ENCODE measurements around the gene CPSF4. TPM values are rescaled to one million over a fixed set of nuclear protein-coding genes. Genes with fewer than 3 reads are reported as not detected.
A peak's percentile ranks its signal among the peaks of the same experiment; 100 is the strongest.

Gene CPSF4
- total RNA-seq, 1 donor from 2014 or later = 38.0 TPM

DNA sequence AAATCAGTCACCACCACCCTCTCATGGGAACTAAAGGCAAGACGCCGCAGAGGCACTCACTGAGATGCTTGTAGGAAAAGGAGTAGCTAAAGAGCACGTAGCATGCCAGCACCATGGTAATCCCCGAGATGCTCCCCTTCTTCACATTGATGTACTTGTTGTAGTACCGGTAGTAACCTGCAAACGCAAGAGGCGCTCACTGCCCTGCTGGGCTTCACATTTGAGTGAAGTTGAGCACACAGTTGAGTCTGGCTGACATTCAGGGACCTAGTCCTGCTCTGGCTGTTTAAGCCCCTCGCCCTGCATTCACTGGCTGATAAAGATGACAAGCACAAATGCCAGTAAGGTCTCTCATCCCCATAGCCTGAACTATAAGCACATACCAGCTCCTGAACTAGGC, 20.3 kb downstream of the CPSF4 start:
- Histone ChIP-seq H3K36me3 (peaks cover 51 to 54% of the 10 kb centered on the region in 2 donors), H3K9me3 (no peaks in the 10 kb centered on the region), H3K27me3 (no peaks in the 10 kb centered on the region), H3K4me1 (no peaks in the 10 kb centered on the region), H3K4me3 (no peak overlapping the region), H3K27ac (no peak overlapping the region)
- DNase-seq (ENCODE audit: low spot score in 2 of 2) = no peak
- TF ChIP-seq, protein P1, sequence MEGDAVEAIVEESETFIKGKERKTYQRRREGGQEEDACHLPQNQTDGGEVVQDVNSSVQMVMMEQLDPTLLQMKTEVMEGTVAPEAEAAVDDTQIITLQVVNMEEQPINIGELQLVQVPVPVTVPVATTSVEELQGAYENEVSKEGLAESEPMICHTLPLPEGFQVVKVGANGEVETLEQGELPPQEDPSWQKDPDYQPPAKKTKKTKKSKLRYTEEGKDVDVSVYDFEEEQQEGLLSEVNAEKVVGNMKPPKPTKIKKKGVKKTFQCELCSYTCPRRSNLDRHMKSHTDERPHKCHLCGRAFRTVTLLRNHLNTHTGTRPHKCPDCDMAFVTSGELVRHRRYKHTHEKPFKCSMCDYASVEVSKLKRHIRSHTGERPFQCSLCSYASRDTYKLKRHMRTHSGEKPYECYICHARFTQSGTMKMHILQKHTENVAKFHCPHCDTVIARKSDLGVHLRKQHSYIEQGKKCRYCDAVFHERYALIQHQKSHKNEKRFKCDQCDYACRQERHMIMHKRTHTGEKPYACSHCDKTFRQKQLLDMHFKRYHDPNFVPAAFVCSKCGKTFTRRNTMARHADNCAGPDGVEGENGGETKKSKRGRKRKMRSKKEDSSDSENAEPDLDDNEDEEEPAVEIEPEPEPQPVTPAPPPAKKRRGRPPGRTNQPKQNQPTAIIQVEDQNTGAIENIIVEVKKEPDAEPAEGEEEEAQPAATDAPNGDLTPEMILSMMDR (IDR thresholded peaks at IDR 0.05) = no peak
- intact Hi-C loops (cut with DNase I) = no loop called here

DNA sequence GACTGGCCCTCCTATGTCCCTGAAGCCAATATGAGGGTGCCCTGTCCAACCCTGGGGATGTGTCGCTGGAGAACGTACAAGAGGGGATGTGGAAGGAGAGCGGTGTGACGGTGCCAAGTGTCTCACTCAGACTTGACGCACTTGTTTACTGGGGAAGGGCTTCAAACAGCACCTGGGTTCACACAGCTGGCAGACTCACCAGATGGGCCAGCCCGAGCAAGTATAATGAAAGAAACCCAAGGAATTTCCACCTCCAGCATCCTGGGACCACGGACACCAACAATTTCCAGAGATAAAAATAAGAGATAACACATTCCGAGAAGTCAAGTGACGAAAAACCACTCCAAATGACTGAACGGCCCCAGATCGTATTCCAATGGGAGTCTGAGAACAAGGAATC, 21.9 kb downstream of the CPSF4 start:
- Histone ChIP-seq H3K27me3 (no peaks in the 10 kb centered on the region), H3K4me3 (no peak overlapping the region), H3K9me3 (no peaks in the 10 kb centered on the region), H3K4me1 (peaks cover 9 to 10% of the 10 kb centered on the region in 2 donors), H3K36me3 (peaks cover 37 to 40% of the 10 kb centered on the region in 2 donors), H3K27ac (no peak overlapping the region)
- intact Hi-C loops (cut with DNase I) = no loop called here
- DNase-seq (ENCODE audit: low spot score in 2 of 2) = no peak
- TF ChIP-seq, protein P1 (IDR thresholded peaks at IDR 0.05) = no peak

DNA sequence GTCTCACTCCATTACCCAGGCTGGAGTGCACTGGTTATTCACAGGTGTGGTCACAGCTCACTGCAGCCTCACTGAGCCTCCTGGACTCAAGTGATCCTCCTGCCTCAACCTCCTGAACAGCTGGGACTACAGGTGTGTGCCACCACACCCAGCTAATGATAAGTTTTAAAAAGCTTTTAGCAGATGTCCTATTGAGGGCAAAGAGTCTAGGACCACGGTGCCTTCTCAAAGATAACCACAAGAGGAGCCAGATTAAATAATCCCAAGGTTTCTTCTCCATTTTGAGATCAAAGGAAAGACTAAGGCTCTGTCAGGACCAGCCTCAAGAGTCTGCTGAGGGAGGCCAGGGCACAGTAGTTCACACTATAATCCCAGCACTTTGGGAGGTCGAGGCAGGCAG, 22.5 kb downstream of the CPSF4 start:
- no peak for DNase-seq (ENCODE audit: low spot score in 2 of 2)
- H3K27me3 ChIP-seq = no peaks in the 10 kb centered on the region
- no peak overlapping the region for H3K4me3 ChIP-seq
- no peaks in the 10 kb centered on the region for H3K9me3 ChIP-seq
- H3K36me3 ChIP-seq = peaks cover 34% of the 10 kb centered on the region in 2 donors
- H3K4me1 ChIP-seq = peaks cover 10% of the 10 kb centered on the region in 2 donors
- intact Hi-C loops (cut with DNase I) = no loop called here
- TF ChIP-seq, protein P1 (IDR thresholded peaks at IDR 0.05) = no peak
- no peak overlapping the region for H3K27ac ChIP-seq

DNA sequence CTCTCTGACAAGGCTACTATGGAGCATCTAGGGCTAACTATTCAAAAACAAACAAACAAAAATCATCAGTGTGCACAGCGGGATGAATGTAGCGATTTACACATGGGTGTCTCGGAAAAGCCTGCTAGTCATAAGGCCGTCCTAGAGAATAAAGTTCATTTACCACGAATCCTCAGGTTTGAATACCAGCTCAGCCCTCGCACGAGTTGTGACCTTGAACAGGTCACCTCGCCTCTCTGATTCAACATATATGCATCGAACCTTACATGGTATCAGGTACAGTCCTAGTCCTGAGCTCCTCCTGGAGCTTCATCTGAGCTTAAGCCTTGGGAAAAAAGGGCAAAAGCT, 26.7 kb downstream of the CPSF4 start:
- no peak for DNase-seq (ENCODE audit: low spot score in 2 of 2)
- intact Hi-C loops (cut with DNase I) = no loop called here
- peak overlapping the region; percentile 73 to 84 for H3K27ac ChIP-seq
- H3K27me3 ChIP-seq = no peaks in the 10 kb centered on the region
- H3K4me1 ChIP-seq = peaks cover 10 to 12% of the 10 kb centered on the region in 2 donors
- H3K36me3 ChIP-seq = no peaks in the 10 kb centered on the region
- H3K4me3 ChIP-seq = peak overlapping the region; percentile 83 to 94
- TF ChIP-seq, protein P1 (IDR thresholded peaks at IDR 0.05) = no peak
- no peaks in the 10 kb centered on the region for H3K9me3 ChIP-seq

DNA sequence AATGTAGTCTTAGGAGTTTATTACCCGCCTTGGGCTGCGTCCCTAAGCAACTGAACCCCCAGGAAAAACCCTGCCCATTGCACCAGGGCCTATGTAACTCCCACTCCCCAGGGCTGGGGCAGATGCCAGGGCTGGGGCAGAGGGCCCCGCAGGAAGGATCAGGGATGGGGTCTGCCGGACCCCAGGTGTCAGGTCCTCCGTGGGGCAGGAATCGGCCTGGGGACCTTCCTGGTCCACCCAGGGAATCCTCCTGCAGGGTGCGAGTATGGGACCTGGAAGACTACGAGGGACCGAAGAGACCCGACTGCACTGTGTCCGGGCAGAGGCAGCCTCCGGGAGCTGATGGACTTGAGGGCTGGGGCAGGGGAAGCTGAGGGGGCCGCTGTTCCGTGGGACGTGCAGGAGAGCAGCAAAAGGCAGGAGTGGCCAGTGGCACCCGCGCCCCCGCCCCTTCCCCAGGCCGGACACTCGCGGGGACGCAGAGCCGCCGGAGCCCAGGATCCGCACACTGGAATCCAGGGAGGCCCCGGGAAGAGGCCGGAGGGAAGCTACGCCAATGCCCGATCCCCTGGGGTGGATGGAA, 29.7 kb downstream of the CPSF4 start:
- Histone ChIP-seq H3K4me3 (no peak overlapping the region), H3K27ac (no peak overlapping the region), H3K27me3 (no peaks in the 10 kb centered on the region), H3K9me3 (no peaks in the 10 kb centered on the region), H3K4me1 (peaks cover 10 to 20% of the 10 kb centered on the region in 2 donors), H3K36me3 (no peaks in the 10 kb centered on the region)
- TF ChIP-seq, protein P1 (IDR thresholded peaks at IDR 0.05) = no peak
- intact Hi-C loops (cut with DNase I) = no loop called here
- DNase-seq (ENCODE audit: low spot score in 2 of 2) = no peak
